C4-2B (cell line): Measurements from ENCODE around the gene FNIP2.
"Not testable (repeated sequence)": the region's sequence is repeated elsewhere in the genome, so short reads cannot be mapped to it uniquely, and the experiment has no call there.

ENCODE experiments used
- H3K27ac ChIP-seq: fragments of 450-650 bp; 2 replicates; pipeline ENCODE4 v1.5.1; 2017
- CTCF ChIP-seq: fragments of 450-650 bp; conservative IDR thresholded peaks from 2 replicates; pipeline ENCODE4 v1.5.1; 2017; ENCODE audit warnings: mild to moderate bottlenecking
- ZFX ChIP-seq: fragments of 450-650 bp; IDR thresholded peaks from 2 replicates; pipeline ENCODE4 v1.6.1; 2017

The FNIP2 gene

GRCh38 chr4:158789853-158790252 is 21.0 kb downstream of the FNIP2 start:
- TF ChIP-seq CTCF, result no peak
- TF ChIP-seq ZFX, result no peak
- no peak overlapping the region for H3K27ac ChIP-seq

DNA sequence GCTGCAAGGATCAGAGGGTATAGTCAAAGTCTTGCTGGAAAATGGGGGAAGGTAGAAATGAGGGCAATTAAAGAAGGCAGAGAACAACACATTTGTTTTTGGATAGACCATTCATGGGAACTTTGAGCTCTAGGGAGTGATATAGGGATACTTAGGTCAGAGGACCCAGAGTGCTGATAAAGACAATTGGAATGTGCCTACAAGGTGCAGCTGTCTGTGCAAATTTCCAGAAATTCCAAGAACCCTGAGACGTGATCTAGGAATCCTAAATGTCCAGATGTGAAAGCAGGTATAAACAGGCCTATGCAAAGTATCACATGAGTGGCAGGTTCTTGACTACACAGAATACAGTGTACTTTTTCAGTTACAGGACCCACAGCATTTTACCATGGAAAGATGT is 24.2 kb downstream of the FNIP2 start:
- no peak overlapping the region for H3K27ac ChIP-seq
- TF ChIP-seq CTCF (no peak), ZFX (no peak)

DNA sequence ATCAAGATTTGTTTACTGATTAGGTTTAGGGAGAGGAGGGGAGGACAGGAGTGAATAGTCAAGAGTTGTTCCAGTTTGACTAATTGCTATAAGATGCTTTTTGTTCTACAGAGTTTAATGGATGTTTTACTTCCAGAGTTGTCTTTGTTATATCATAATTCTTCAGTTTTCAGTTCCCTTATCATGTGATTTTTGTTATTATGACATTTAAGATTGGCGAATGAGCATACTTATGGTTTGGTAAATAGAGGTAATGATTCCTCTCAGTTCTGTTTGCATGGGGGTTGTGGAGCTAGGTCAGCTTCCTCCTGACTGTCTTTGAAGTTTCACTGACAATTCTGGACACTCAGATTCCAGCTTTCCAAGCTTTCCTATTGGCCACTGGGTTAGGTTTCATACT is 24.6 kb downstream of the FNIP2 start:
- not testable (repeated sequence) for H3K27ac ChIP-seq

- TF ChIP-seq CTCF (no peak), ZFX (no peak)
- H3K27ac ChIP-seq, result peak overlapping the region; percentile 76
These were observed 27.7 kb downstream of the FNIP2 start for GRCh38 chr4:158796370-158797140.

DNA sequence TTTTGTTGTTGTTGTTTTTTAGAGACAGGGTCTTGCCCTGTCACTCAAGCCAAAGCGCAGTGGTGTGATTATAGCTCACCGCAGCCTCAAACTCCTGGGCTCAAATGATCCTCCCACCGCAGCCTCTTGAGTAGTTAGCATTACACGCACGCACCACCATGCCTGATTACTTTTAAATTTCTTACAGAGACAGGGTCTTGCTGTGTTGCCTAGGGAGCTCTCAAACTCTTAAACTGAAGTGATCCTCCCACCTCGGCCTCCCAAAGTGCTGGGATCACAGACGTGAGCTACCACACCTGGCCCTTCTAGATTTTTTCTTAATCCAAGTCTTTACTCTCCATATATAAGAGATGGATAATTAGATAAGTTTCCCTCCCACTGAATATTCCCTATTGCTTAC is 29.2 kb downstream of the FNIP2 start:
- peak overlapping the region; percentile 76 for H3K27ac ChIP-seq
- TF ChIP-seq ZFX (no peak), CTCF (no peak)

GRCh38 chr4:158799013-158799770 is 30.4 kb downstream of the FNIP2 start:
- no peak overlapping the region for H3K27ac ChIP-seq
- no peak for TF ChIP-seq ZFX
- TF ChIP-seq CTCF, result no peak

DNA sequence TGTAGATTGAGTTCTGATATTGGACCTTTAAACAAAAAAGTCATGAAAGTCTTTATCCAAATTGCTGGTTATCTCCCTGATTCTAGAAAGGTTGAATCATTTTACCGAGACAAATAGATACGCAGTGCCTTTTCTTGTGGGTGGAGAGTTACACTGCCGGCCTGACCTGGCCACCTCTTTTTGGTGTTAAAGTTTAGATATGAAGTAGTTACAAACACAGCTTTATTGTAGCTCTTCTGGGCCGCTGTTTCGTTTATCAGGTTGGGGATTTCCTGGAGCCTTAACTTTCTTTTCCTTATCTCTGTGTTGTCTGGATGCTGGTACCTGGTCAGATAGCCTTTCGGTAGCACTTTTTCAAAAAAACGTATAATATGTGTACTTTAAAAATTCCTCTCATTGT is 31.0 kb downstream of the FNIP2 start:
- TF ChIP-seq ZFX (no peak), CTCF (no peak)
- no peak overlapping the region for H3K27ac ChIP-seq
